ENCODE data around the gene CACNB4.
"Not testable (repeated sequence)": the region's sequence is repeated elsewhere in the genome, so short reads cannot be mapped to it uniquely, and the experiment has no call there.

The CACNB4 gene

DNA sequence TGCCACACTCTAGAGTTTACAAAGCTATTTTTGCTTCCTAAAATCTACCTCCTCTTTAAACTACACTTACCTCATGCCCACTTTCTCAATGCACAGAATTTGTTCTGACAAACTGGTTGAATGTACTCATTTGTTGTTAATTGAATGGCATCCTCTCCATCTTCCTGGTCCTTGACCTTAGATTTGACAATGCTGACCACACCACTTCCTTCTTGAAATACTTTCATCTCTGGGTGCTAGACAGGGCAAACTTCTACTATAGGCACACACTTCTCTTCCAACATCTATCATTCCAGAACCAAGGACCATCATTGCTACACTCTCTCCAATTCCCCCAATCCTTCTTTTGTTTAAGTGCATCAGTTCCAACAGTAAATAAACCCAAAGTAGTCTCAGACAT is 292.9 kb downstream of the CACNB4 start:
- no peak for DNase-seq

- DNase-seq, result no peak
Observed at GRCh38 chr2:151805343-151805742, 293.5 kb downstream of the CACNB4 start.

DNA sequence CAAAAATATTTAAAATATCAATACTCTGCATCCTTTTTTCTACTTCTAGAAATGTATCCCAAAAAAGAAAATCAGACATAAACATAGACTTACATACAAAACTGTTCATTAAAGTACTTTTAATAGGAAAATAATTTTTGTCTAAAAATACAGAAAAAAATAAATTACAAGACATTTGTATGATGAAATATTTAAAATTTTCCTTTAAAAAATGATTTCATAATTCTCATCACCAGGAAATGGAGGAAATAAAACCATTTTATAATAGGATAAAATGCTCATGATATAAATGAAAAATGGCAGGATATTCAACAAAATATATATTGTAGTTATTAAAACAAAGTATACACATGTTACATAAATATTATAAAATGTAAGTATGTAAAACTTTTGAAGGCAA is 295.0 kb downstream of the CACNB4 start:
- DNase-seq, result no peak

- no peak for DNase-seq
Observed at GRCh38 chr2:151802315-151802714, 296.5 kb downstream of the CACNB4 start.

GRCh38 chr2:151799886-151800292 is 299.0 kb downstream of the CACNB4 start:
- DNase-seq, result no peak

- DNase-seq, result no peak
Observed at GRCh38 chr2:151796774-151797173, 302.1 kb downstream of the CACNB4 start.

DNA sequence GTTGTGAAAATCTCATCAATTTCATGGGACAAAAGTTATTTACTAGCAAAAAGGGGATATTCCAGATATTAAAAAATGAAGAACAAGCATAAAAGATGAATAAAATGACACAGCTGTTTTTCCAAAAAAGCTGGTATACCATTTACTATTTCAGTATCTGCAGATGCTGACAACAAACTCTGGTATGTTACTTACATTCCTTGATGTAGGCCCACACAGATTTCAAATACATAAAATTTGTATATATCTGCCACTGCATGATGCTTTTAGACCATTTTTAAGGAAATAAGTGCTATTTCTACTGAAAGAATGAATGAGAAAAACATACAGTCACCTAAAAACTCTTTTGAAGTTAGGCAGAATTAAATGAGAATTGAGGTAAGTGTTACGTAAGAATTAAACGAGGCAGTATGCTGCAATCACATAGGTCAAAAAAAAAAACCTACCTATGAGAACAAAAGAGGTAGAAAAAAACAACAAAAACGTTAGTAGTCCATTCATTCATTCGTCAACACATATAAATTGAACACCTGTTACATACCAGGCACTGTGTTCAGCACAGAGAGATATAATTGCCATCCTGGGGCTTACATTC is 303.1 kb downstream of the CACNB4 start:
- DNase-seq, result no peak

- not testable (repeated sequence) for DNase-seq
Observed at GRCh38 chr2:151794422-151794821, 304.4 kb downstream of the CACNB4 start.

DNA sequence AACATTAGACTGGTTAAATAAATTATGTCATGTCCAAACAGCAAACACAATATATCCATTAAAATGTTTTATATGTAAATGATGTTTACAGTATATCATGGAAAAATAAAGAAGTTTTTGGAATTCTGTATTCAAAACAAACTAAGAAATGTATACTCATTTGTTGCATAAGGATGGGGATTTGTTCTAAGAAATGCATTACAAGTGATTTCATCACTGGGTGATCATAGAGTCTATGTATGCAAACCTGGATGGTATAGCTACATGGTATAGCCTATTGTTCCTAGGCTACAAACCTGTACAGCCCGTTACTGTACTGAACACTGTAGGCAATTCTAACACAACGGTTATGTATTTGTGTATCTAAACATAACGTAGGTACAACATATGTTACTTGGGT is 305.7 kb downstream of the CACNB4 start:
- no peak for DNase-seq

- DNase-seq, result no peak
Observed at GRCh38 chr2:151792589-151792988, 306.3 kb downstream of the CACNB4 start.

DNA sequence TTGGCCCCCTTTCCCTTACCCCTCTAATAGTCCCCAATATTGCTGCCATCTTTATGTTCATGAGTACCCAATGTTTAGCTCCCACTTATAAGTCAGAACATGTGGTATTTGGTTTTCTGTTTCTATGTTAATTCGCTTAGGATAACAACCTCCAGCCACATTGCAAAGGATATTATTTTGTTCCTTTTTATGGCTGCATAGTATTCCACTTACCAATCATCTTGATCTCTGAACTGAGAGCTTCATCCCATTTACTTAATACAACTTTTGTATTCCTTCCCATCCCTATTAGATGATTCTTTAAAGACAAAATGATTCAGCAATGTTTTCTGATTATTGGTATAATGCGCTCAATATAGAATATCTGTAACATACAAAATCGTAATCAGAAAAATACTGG is 307.3 kb downstream of the CACNB4 start:
- DNase-seq, result no peak

- no peak for DNase-seq
Observed at GRCh38 chr2:151790689-151791088, 308.2 kb downstream of the CACNB4 start.

DNA sequence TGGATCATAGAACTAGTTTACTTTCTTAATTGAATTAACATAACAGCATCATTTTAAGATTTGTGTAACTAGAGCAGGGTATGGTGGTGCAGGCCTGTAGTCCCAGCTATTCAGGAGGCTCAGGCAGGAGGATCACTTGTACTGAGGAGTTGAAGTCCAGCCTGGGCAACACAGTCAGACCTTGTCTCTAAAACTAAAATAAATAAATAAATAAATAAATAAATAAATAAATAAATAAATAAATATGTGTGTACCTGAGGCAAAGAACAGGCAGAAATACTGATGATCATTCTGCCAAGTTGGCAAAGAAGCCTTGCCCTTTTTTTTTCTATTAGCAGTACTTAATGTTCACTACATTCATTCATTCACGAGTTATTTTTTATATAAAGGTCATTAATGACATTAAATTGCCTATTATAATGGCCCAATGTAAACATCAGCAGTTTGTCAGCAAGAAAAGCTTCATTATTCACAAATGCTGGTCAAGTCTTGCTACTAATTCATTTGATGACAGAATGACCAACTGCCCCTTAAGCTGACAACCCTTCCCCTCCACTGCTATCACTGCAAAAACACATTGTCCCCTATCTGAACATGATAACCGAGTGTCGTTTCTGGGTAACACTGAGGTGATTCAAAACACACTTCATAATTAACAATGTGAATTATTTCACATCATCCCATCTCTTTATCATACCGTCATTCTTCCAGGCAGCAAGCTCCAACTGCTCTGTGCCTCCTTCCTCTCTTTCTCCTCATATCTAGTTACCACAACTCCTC is 309.6 kb downstream of the CACNB4 start:
- no peak for DNase-seq

DNA sequence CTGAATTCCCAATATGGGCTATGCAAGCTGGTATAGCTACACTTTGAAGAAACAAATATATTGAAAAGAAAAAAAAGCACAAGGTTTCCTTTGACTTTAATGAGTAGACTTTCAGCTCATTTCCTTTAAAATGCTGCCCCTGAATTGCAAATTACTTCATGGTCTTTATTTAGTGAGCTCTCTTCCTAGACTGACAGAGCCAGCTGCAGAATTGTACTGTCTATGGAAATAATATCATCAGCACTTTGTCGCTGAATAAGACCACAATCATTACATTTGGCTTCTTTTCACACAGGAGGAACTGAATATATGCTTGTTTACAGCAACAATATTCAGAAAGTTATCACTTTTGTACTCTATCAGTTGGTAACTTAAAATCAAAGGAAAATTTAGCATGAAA is 312.4 kb downstream of the CACNB4 start:
- no peak for DNase-seq

DNA sequence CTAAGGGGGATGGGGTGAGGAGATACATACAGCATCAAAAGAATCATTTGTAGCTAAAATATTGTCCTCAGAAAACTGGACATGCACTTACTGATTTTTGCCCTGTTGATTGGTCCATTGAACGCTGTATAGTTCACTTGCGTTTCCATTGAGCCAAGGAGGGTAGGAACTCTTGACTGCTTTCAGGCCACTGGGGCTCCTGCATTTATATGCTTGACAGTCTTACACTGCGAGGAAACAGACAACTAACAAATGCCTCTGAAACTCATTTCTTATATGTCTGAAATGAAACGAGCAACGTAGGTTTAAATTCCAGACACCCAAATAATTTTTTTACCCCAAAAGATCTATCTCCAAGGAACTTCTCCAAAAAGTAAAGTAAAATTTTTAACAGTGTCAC is 312.8 kb downstream of the CACNB4 start:
- DNase-seq, result no peak

GRCh38 chr2:151783133-151783520 is 315.7 kb downstream of the CACNB4 start:
- no peak for DNase-seq
